ENCODE results near the gene GADL1.

GADL1 gene

DNA sequence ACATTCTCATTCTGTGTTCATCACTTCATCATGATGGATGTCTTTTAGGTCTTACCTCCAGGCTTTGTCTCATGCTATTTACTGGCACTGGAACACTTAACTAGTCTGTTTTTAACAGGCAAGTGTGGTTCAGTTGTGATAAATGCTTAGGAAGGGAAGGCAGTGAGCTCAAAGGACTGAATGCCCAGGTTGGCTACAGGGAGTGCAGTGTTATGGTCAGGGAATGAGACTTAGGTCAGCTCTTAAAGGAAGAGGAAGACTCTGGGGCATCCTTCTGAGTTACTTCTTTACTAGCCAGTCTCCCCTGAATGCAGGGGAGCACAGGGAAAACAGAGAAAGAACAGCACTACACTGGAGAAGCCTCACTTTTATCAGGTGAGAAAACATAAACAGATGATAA is 215.4 kb downstream of the GADL1 start:
- H3K36me3 ChIP-seq (ENCODE audit: control insufficient read depth, insufficient read depth, low read length): no peaks in the 10 kb centered on the region
- TF ChIP-seq, protein P1, sequence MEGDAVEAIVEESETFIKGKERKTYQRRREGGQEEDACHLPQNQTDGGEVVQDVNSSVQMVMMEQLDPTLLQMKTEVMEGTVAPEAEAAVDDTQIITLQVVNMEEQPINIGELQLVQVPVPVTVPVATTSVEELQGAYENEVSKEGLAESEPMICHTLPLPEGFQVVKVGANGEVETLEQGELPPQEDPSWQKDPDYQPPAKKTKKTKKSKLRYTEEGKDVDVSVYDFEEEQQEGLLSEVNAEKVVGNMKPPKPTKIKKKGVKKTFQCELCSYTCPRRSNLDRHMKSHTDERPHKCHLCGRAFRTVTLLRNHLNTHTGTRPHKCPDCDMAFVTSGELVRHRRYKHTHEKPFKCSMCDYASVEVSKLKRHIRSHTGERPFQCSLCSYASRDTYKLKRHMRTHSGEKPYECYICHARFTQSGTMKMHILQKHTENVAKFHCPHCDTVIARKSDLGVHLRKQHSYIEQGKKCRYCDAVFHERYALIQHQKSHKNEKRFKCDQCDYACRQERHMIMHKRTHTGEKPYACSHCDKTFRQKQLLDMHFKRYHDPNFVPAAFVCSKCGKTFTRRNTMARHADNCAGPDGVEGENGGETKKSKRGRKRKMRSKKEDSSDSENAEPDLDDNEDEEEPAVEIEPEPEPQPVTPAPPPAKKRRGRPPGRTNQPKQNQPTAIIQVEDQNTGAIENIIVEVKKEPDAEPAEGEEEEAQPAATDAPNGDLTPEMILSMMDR (IDR thresholded peaks at IDR 0.05; ENCODE audit: insufficient read depth, low read length, poor library complexity, severe bottlenecking): no peak

DNA sequence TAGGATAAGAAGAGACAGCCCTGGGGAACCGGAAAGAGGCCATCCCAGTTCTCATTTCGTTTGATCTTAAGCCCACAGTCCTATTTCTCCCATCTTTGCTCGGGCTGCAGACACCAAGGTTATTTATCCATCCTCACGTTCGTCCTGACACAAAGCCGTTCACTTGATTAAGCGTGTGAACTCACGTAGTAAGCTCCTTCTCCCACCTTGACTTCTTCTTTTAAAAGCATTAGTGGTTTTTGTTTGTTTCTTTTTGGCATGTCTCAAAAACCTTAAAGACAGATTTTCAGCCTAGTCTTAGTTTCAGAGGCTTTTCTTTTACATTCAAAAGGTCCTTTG is 217.1 kb downstream of the GADL1 start:
- Histone ChIP-seq H3K27me3 (replicated peaks; ENCODE audit: control insufficient read depth, insufficient read depth, low read length) (no peaks in the 10 kb centered on the region; the same call in none of the 2 replicates), H3K36me3 (ENCODE audit: control insufficient read depth, insufficient read depth, low read length) (no peaks in the 10 kb centered on the region), H3K4me3 (replicated peaks; ENCODE audit: low read depth, low read length) (no peak overlapping the region)
- TF ChIP-seq, protein P1 (IDR thresholded peaks at IDR 0.05; ENCODE audit: insufficient read depth, low read length, poor library complexity, severe bottlenecking): no peak
- DNase-seq (ENCODE audit: extremely low read depth, insufficient read length): no peak

More for the DNA sequence above, 215.4 kb downstream of the GADL1 start:
- H3K4me3 ChIP-seq (replicated peaks; ENCODE audit: low read depth, low read length): no peak overlapping the region
- H3K27me3 ChIP-seq (replicated peaks; ENCODE audit: control insufficient read depth, insufficient read depth, low read length): no peaks in the 10 kb centered on the region; the same call in none of the 2 replicates
- no peak for DNase-seq (ENCODE audit: extremely low read depth, insufficient read length)

DNA sequence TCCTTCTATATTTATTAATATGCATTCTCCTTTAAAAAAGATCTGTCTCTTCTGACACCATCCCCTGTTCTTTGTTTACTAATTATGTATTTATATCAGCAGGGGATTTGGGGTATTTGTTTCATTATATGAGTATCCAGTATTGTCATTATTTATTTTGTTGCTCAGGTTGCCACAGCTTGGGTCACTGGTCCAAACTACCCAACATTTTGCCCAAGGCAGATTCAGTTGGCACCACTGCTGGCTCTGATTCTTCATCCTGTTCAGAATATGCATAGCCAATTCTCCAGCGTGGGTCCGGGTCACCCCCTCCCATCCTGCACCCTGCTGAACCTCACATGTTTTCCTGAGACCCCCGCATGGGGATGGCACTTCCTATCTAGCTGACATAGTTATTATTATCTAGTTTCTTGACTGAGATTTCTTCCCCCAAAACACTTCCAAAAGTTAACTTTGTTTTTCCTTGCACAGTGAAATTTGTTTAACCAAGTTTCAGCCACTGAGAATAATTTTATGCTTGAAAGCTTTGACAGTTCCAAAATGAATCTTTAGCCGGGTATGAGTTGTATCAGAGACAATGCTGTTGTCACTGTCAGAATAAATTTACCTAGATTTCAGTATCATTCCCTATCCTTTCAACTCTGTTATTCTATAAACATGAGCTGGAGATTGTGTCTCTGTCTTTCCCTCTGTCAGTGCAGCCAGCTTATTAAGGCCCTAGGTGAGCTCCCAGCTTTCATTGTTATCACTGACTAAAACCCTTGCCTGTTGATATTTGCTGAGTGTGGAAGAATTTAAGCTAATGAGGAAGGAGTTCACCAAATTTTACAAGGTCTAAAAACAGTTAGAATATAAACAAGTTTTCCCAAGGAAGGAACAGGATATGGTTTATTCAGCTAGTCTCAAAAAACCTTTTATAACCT is 217.8 kb downstream of the GADL1 start:
- no peak overlapping the region for H3K4me3 ChIP-seq (replicated peaks; ENCODE audit: low read depth, low read length)
- H3K27me3 ChIP-seq (replicated peaks; ENCODE audit: control insufficient read depth, insufficient read depth, low read length): no peaks in the 10 kb centered on the region; the same call in none of the 2 replicates
- TF ChIP-seq, protein P1 (IDR thresholded peaks at IDR 0.05; ENCODE audit: insufficient read depth, low read length, poor library complexity, severe bottlenecking): no peak
- no peak for DNase-seq (ENCODE audit: extremely low read depth, insufficient read length)
- H3K36me3 ChIP-seq (ENCODE audit: control insufficient read depth, insufficient read depth, low read length): no peaks in the 10 kb centered on the region
